Measurements from ENCODE around the gene PCDHB14. TPM values are rescaled to one million over a fixed set of nuclear protein-coding genes. Genes with fewer than 3 reads are reported as not detected.

Gene PCDHB14
- total RNA-seq, 1 experiment from 2014 or later, result 2.4 TPM

GRCh38 chr5:141180313-141180712 lies 42.8 kb upstream of the PCDHB14 start:
- H2AK5ac ChIP-seq (ENCODE audit: insufficient read length, low read length), result no peak overlapping the region
- no CpG with 5 or more reads among the region's 1 CpG for WGBS (ENCODE audit: extremely low coverage, insufficient read length, low lambda C conversion rate)
- no peaks in the 10 kb centered on the region for H3K79me1 ChIP-seq (ENCODE audit: insufficient read depth, low read depth, low read length, poor library complexity, severe bottlenecking)
- no peak overlapping the region for H3K4ac ChIP-seq (ENCODE audit: low read depth, low read length)
- no peak overlapping the region for H3K27ac ChIP-seq (ENCODE audit: insufficient read length, low read depth, low read length)
- no peaks in the 10 kb centered on the region for H3K4me1 ChIP-seq (ENCODE audit: insufficient read depth, low read length)
- TF ChIP-seq CTCF (conservative IDR thresholded peaks at IDR 0.05), result no peak
- no peak overlapping the region for H2BK120ac ChIP-seq (ENCODE audit: low read depth, low read length, poor library complexity, severe bottlenecking)
- no peak overlapping the region for H3K9ac ChIP-seq (ENCODE audit: extremely low read depth, insufficient read length, low read length)
- no peaks in the 10 kb centered on the region for H3K27me3 ChIP-seq (ENCODE audit: insufficient read depth, low read length)
- no peak overlapping the region for H2BK20ac ChIP-seq (ENCODE audit: low read depth, low read length, poor library complexity, severe bottlenecking)
- no peak overlapping the region for H3K18ac ChIP-seq (ENCODE audit: insufficient read length, low read depth, low read length)
- no peak overlapping the region for H3K56ac ChIP-seq (ENCODE audit: insufficient read length, low read depth, low read length)
- no peak overlapping the region for H3K27ac Mint-ChIP-seq
- no peaks in the 10 kb centered on the region for H4K20me1 ChIP-seq (ENCODE audit: control insufficient read depth, insufficient read depth, insufficient read length)
- peaks cover 10 to 28% (median 15%) of the 10 kb centered on the region in 3 experiments for H3K36me3 Mint-ChIP-seq (ENCODE audit: insufficient read depth in 1 of 3, low read depth in 3 of 3)
- H2BK15ac ChIP-seq (ENCODE audit: low read depth, low read length), result no peak overlapping the region
- H4K5ac ChIP-seq (ENCODE audit: insufficient read length, low read depth, low read length), result no peak overlapping the region
- H3K23me2 ChIP-seq (ENCODE audit: insufficient read length, low read depth, low read length, poor library complexity, severe bottlenecking), result no peaks in the 10 kb centered on the region
- no peak overlapping the region for H3K4me2 ChIP-seq (ENCODE audit: insufficient read depth, insufficient read length, low read length)
- H3K14ac ChIP-seq (ENCODE audit: insufficient read depth, low read length), result no peak overlapping the region
- no peak overlapping the region for H4K8ac ChIP-seq (replicated peaks; ENCODE audit: insufficient read length, low read depth, low read length)
- H4K91ac ChIP-seq (ENCODE audit: insufficient read length, low read depth, low read length), result no peak overlapping the region
- no peaks in the 10 kb centered on the region for H3K9me3 ChIP-seq (ENCODE audit: control insufficient read depth, low read depth, low read length)
- peaks cover 4 to 10% of the 10 kb centered on the region in 2 experiments for H3K4me1 Mint-ChIP-seq
- H2BK12ac ChIP-seq (ENCODE audit: insufficient read length, low read depth, low read length), result no peak overlapping the region
- H2BK5ac ChIP-seq (ENCODE audit: insufficient read length, low read length), result no peak overlapping the region
- H3K79me2 ChIP-seq (ENCODE audit: insufficient read depth, low read length), result no peaks in the 10 kb centered on the region
- H3K23ac ChIP-seq (ENCODE audit: insufficient read length, low read depth, low read length), result no peak overlapping the region
- H3K4me3 Mint-ChIP-seq, result no peak overlapping the region
- peaks cover 2% of the 10 kb centered on the region for H3K27me3 Mint-ChIP-seq (ENCODE audit: low read depth)
- peaks cover 24 to 27% of the 10 kb centered on the region in 2 experiments for H3K9me3 Mint-ChIP-seq
- H2AFZ ChIP-seq (ENCODE audit: low read length), result no peak overlapping the region
- DNase-seq, result no peak
- no peak overlapping the region for H3T11ph ChIP-seq (ENCODE audit: low read length)
